Measurements from ENCODE around the gene ERCC6L2.
A peak's percentile ranks its signal among the peaks of the same experiment; 100 is the strongest.

Gene ERCC6L2

GRCh38 chr9:95864852-95865580 lies 10.5 kb upstream of the ERCC6L2 start:
- DNase-seq = no peak

- no peak for DNase-seq
Observed at GRCh38 chr9:95870352-95870751, 5.1 kb upstream of the ERCC6L2 start.

- no peak for DNase-seq
Observed at GRCh38 chr9:95870906-95871305, 4.6 kb upstream of the ERCC6L2 start.

- DNase-seq = no peak
Observed at GRCh38 chr9:95874303-95874988, 1.0 kb upstream of the ERCC6L2 start.

GRCh38 chr9:95874989-95875304 lies 544 bp upstream of the ERCC6L2 start:
- DNase-seq = peak; percentile 49

- no peak for DNase-seq
Observed at GRCh38 chr9:95876138-95876444, 600 bp downstream of the ERCC6L2 start.

GRCh38 chr9:95876595-95876994 lies 1.1 kb downstream of the ERCC6L2 start:
- DNase-seq = no peak

GRCh38 chr9:95877984-95878383 lies 2.5 kb downstream of the ERCC6L2 start:
- DNase-seq = no peak

- no peak for DNase-seq
Observed at GRCh38 chr9:95879591-95879990, 4.1 kb downstream of the ERCC6L2 start.

GRCh38 chr9:95880021-95880690 lies 4.7 kb downstream of the ERCC6L2 start:
- no peak for DNase-seq

- DNase-seq = no peak
Observed at GRCh38 chr9:95887926-95888497, 12.5 kb downstream of the ERCC6L2 start.

GRCh38 chr9:95890594-95890993 lies 15.1 kb downstream of the ERCC6L2 start:
- DNase-seq = no peak

GRCh38 chr9:95891067-95891671 lies 15.7 kb downstream of the ERCC6L2 start:
- no peak for DNase-seq

GRCh38 chr9:95892690-95893089 lies 17.2 kb downstream of the ERCC6L2 start:
- DNase-seq = no peak

GRCh38 chr9:95896580-95896979 lies 21.1 kb downstream of the ERCC6L2 start:
- no peak for DNase-seq

- DNase-seq = no peak
Observed at GRCh38 chr9:95901506-95901905, 26.0 kb downstream of the ERCC6L2 start.

- DNase-seq = no peak
Observed at GRCh38 chr9:95903398-95903797, 27.9 kb downstream of the ERCC6L2 start.

GRCh38 chr9:95907794-95908193 lies 32.3 kb downstream of the ERCC6L2 start:
- no peak for DNase-seq

GRCh38 chr9:95910023-95910707 lies 34.7 kb downstream of the ERCC6L2 start:
- DNase-seq = no peak

GRCh38 chr9:95910770-95911340 lies 35.4 kb downstream of the ERCC6L2 start:
- DNase-seq = no peak

- DNase-seq = no peak
Observed at GRCh38 chr9:95912773-95913172, 37.3 kb downstream of the ERCC6L2 start.

- DNase-seq = peak; percentile 77
Observed at GRCh38 chr9:95920017-95920416, 44.5 kb downstream of the ERCC6L2 start.

- no peak for DNase-seq
Observed at GRCh38 chr9:95923794-95924193, 48.3 kb downstream of the ERCC6L2 start.
